SKM-1 treated with dmso at 0.1 percent for 144 hours (cell line): Measurements from ENCODE around the gene RMI2.

Experiments used
- DNase-seq: peaks from one replicate; lab custom pipeline; 2025; ENCODE audit not compliant: unreplicated experiment; lab: John Stamatoyannopoulos, UW

The RMI2 gene

GRCh38 chr16:11327277-11328171, 17.7 kb upstream of the RMI2 start:
- DNase-seq = no peak

- DNase-seq = peak; percentile 93
Observed at GRCh38 chr16:11328172-11329070, 16.8 kb upstream of the RMI2 start.

- no peak for DNase-seq
Observed at GRCh38 chr16:11329071-11329491, 16.2 kb upstream of the RMI2 start.

GRCh38 chr16:11329891-11330290, 15.4 kb upstream of the RMI2 start:
- no peak for DNase-seq

GRCh38 chr16:11330526-11331237, 14.6 kb upstream of the RMI2 start:
- no peak for DNase-seq

GRCh38 chr16:11331967-11332366, 13.3 kb upstream of the RMI2 start:
- DNase-seq = no peak

- DNase-seq = no peak
Observed at GRCh38 chr16:11333010-11333409, 12.2 kb upstream of the RMI2 start.

- no peak for DNase-seq
Observed at GRCh38 chr16:11333702-11334101, 11.6 kb upstream of the RMI2 start.

- DNase-seq = no peak
Observed at GRCh38 chr16:11334831-11335404, 10.3 kb upstream of the RMI2 start.

GRCh38 chr16:11339075-11339474, 6.2 kb upstream of the RMI2 start:
- DNase-seq = no peak

- no peak for DNase-seq
Observed at GRCh38 chr16:11340710-11341109, 4.5 kb upstream of the RMI2 start.

- DNase-seq = no peak
Observed at GRCh38 chr16:11341371-11341770, 3.9 kb upstream of the RMI2 start.

GRCh38 chr16:11342021-11342855, 3.0 kb upstream of the RMI2 start:
- DNase-seq = no peak

- no peak for DNase-seq
Observed at GRCh38 chr16:11346700-11347319, 1.6 kb downstream of the RMI2 start.

- DNase-seq = no peak
Observed at GRCh38 chr16:11347831-11348230, 2.6 kb downstream of the RMI2 start.

- no peak for DNase-seq
Observed at GRCh38 chr16:11348737-11349598, 3.7 kb downstream of the RMI2 start.

- DNase-seq = peak; percentile 73
Observed at GRCh38 chr16:11349599-11350276, 4.5 kb downstream of the RMI2 start.

GRCh38 chr16:11350519-11350918, 5.3 kb downstream of the RMI2 start:
- DNase-seq = no peak
